Activated naive CD4-positive, alpha-beta T cell treated with anti-CD3 and anti-CD28 coated beads for 36 hours (primary cell): ENCODE data around the gene MAPK6. TPM values are rescaled to one million over a fixed set of nuclear protein-coding genes. Genes with fewer than 3 reads are reported as not detected.

Source experiments
- CTCF ChIA-PET: fragments of 350-600 bp; sonication (Branson Sonifier 250); formaldehyde crosslinking; loops from one replicate; lab custom pipeline; 2021; ENCODE audit warnings: antibody characterized with exemption; lab: Charles Lee
- DNase-seq: peaks from one replicate; pipeline ENCODE4 v3.0.0-alpha.2; 2020
- H3K27ac Mint-ChIP-seq: one replicate; pipeline ENCODE4 v1.8.0; 2021; ENCODE audit warnings: mild to moderate bottlenecking, mixed read lengths
- H3K27me3 Mint-ChIP-seq: one replicate; pipeline ENCODE4 v1.8.0; 2021; ENCODE audit warnings: low read depth, mixed read lengths
- H3K36me3 Mint-ChIP-seq: one replicate; pipeline ENCODE4 v1.8.0; 2021; ENCODE audit warnings: low read depth, mixed read lengths
- H3K4me1 Mint-ChIP-seq: one replicate; pipeline ENCODE4 v1.8.0; 2021; ENCODE audit warnings: low read depth, mixed read lengths
- H3K4me3 Mint-ChIP-seq: one replicate; pipeline ENCODE4 v1.8.0; 2021; ENCODE audit warnings: mild to moderate bottlenecking, moderate library complexity, mixed read lengths
- H3K9me3 Mint-ChIP-seq: one replicate; pipeline ENCODE4 v1.8.0; 2021; ENCODE audit warnings: mixed read lengths
- intact Hi-C: fragments of 100-400 bp; cut with micrococcal nuclease; formaldehyde crosslinking; loops from one replicate; pipeline ENCODE4 v1.15.1; 2023
- total RNA-seq, 2 experiments: library from RNA; stranded (reverse); gene quantifications; one replicate each; pipeline ENCODE4 v1.2.3, GENCODE V29; 2021

The MAPK6 gene
- total RNA-seq = 10 to 100 TPM; 16.7 to 17.2 TPM

DNA sequence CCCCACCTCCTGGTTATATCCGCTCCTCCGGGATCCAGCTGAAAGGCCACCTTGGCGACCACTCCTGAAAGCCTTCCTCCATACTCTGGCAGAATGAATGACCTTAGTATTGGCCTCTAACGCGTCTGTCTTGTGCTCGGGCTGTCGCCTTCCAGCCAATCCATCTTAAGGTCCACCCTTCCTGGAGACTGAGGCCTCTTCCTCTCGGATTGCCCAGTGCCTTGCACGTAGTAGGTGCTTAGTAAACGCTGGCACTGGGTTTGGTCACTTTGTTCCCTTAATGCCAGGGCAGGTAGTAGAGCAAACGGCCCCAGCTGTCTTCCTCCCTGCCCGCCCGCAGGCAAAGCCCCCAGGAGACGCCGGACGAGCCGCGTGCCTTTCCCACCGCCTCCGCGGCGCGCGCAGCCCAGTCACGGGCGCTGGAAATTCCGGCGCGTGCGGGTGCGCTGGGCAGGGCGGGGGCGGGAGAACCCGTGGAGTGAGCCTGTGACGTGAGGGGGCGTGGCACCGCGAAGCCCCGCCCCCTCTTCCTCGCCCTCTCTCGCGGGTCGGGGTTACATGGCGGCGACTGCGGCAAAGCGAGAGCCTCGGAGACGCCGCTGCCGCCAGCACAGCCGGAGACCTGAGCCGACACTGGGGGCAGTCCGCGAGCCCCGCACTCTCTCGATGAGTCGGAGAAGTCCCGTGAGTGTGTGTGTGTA, at the start of gene MAPK6:
Gene MAPK6 (plus strand): TSS at position 527 of the 701 bp plus-strand sequence. CDS start 27,242 bp downstream, outside the sequence.
- peak; percentile 93 for DNase-seq

DNA sequence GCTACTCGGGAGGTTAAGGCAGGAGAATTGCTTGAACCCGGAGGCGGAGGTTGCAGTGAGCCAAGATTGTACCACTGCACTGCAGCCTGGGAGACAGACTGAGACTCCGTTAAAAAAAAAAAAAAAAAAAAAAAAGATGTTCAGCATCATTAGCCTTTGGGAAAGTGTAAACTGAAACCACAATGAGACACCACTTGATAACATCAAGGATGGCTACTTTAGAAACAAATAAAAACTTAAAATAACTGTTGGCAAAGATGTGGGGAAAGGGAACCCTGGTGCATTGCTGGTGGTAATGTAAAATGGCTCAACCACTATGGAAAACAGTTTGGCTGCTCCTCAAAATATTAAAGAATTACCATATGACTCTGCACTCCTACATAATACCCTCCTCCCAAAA, 49.3 kb upstream of the MAPK6 start:
- H3K27ac Mint-ChIP-seq = peak overlapping the region; percentile 36

More for the DNA sequence above, at the start of gene MAPK6:
- Mint-ChIP-seq H3K4me1 (peaks cover 37% of the 10 kb centered on the region), H3K27ac (peak within 1 kb of the TSS; percentile 97), H3K9me3 (no peaks in the 10 kb centered on the region), H3K27me3 (no peaks in the 10 kb centered on the region), H3K36me3 (peaks cover 1% of the 10 kb centered on the region), H3K4me3 (peak within 1 kb of the TSS; percentile 97)
- CTCF ChIA-PET = no interaction called here
- intact Hi-C loops = loop anchor here (1.0 to 10.0 kb wide), 2 partner anchors 48 to 1884 kb away; partner anchors contain the start of gene LEO1

DNA sequence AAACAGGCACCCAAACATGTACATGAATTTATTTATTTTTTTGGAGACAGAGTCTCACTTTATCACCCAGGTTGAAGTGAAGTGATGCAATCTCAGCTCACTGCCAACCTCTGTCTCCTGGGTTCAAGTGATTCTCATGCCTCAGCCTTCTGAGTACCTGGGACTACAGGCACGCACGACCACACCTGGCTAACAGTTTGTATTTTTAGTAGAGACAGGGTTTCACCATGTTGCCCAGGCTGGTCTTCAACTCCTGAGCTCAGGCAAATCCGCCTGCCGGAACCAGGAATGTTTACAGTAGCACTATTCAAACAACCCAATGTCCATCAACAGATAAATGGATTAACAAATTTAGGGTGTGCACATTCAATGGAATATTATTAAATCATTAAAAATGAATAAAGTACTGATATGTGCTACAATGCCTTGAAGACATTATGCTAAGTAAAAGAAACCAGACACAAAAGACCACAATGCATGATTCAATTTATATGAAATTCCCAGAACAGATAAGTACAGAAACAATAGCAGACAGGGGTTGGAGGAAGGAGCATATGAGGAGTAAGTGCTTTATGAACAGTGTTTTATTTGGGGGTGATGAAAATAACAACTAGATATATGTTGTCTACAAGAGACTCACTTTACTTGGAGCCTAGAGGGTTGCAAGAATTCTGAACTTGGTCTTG, 48.7 kb upstream of the MAPK6 start:
- peaks cover 28% of the 10 kb centered on the region for H3K36me3 Mint-ChIP-seq
- CTCF ChIA-PET = interaction anchor here (1.4 to 2.3 kb wide), 2 partner anchors 109 to 257 kb away, joined by 3 to 6 read pairs; no protein-coding TSS in a partner anchor
- no peak for DNase-seq
- peaks cover 8% of the 10 kb centered on the region for H3K9me3 Mint-ChIP-seq
- H3K27me3 Mint-ChIP-seq = peaks cover 2% of the 10 kb centered on the region
- intact Hi-C loops = loop anchor here (2.0 kb wide), 3 partner anchors 37 to 209 kb away; partner anchors contain the start of gene TMOD3
- peaks cover 33% of the 10 kb centered on the region for H3K4me1 Mint-ChIP-seq
- peak overlapping the region; percentile 36 for H3K27ac Mint-ChIP-seq
- peak overlapping the region; percentile 90 for H3K4me3 Mint-ChIP-seq

More for the DNA sequence above, 49.3 kb upstream of the MAPK6 start:
- CTCF ChIA-PET = interaction anchor here (1.4 kb wide), 1 partner anchor 110 kb away, joined by 3 read pairs; no protein-coding TSS in a partner anchor
- DNase-seq = no peak
- H3K36me3 Mint-ChIP-seq = peaks cover 31% of the 10 kb centered on the region
- peaks cover 8% of the 10 kb centered on the region for H3K9me3 Mint-ChIP-seq
- intact Hi-C loops = loop anchor here (2.0 kb wide), 3 partner anchors 37 to 209 kb away; partner anchors contain the start of gene TMOD3
- peaks cover 33% of the 10 kb centered on the region for H3K4me1 Mint-ChIP-seq
- H3K4me3 Mint-ChIP-seq = peak overlapping the region; percentile 41
- H3K27me3 Mint-ChIP-seq = peaks cover 2% of the 10 kb centered on the region

GRCh38 chr15:51971032-51971374, 48.0 kb upstream of the MAPK6 start:
- peaks cover 8% of the 10 kb centered on the region for H3K9me3 Mint-ChIP-seq
- peaks cover 28% of the 10 kb centered on the region for H3K4me1 Mint-ChIP-seq
- CTCF ChIA-PET = interaction anchor here (0.7 to 2.3 kb wide), 5 partner anchors 9 to 257 kb away, joined by 3 to 6 read pairs (median 3); no protein-coding TSS in a partner anchor
- peak overlapping the region; percentile 96 for H3K27ac Mint-ChIP-seq
- peak overlapping the region; percentile 90 for H3K4me3 Mint-ChIP-seq
- DNase-seq = no peak
- intact Hi-C loops = loop anchor here (1.0 to 2.0 kb wide), 4 partner anchors 36 to 208 kb away; partner anchors contain the start of genes MAPK6 and TMOD3
- peaks cover 2% of the 10 kb centered on the region for H3K27me3 Mint-ChIP-seq
- peaks cover 22% of the 10 kb centered on the region for H3K36me3 Mint-ChIP-seq

- Mint-ChIP-seq H3K4me3 (peak within 1 kb of the TSS; percentile 90), H3K4me1 (peaks cover 24% of the 10 kb centered on the region), H3K27me3 (peaks cover 2% of the 10 kb centered on the region), H3K27ac (peak within 1 kb of the TSS; percentile 96), H3K36me3 (peaks cover 18% of the 10 kb centered on the region), H3K9me3 (peaks cover 8% of the 10 kb centered on the region)
- peak; percentile 95 for DNase-seq
- CTCF ChIA-PET = interaction anchor here (0.5 to 2.3 kb wide), 9 partner anchors 9 to 256 kb away, joined by 3 to 11 read pairs (median 3); no protein-coding TSS in a partner anchor
- intact Hi-C loops = loop anchor here (1.0 to 2.0 kb wide), 4 partner anchors 35 to 207 kb away; partner anchors contain the start of genes MAPK6 and TMOD3
Observed at GRCh38 chr15:51971375-51972133, 47.5 kb upstream of the MAPK6 start, which contains the start of gene LEO1. Gene LEO1 (minus strand): TSS chr15:51971778. CDS start chr15:51971745, 33 bp downstream.

- H3K9me3 Mint-ChIP-seq = no peaks in the 10 kb centered on the region
- H3K4me1 Mint-ChIP-seq = peaks cover 21% of the 10 kb centered on the region
- CTCF ChIA-PET = interaction anchor here (1.9 kb wide), 1 partner anchor 106 kb away, joined by 11 read pairs; no protein-coding TSS in a partner anchor
- peaks cover 8% of the 10 kb centered on the region for H3K36me3 Mint-ChIP-seq
- DNase-seq = no peak
- no peak overlapping the region for H3K4me3 Mint-ChIP-seq
- H3K27ac Mint-ChIP-seq = no peak overlapping the region
- H3K27me3 Mint-ChIP-seq = peaks cover 2% of the 10 kb centered on the region
- intact Hi-C loops = no loop called here
Observed at GRCh38 chr15:51973220-51973619, 45.8 kb upstream of the MAPK6 start.

DNA sequence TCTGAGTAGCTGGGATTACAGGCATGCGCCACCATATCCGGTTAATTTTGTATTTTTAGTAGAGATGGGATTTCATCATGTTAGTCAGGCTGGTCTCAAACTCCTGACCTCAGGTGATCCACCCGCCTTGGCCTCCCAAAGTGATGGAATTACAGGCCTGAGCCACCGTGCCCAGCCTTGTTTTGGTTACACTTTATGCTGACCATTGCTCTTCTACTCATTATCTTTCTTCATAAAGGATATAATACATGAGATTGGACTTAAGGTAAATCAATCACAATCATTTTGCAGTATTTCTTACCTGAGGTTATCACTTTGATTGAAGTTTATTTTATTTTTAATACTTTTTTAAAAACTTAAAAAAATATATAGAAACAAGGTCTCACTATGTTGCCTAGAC, 45.2 kb upstream of the MAPK6 start:
- H3K9me3 Mint-ChIP-seq = no peaks in the 10 kb centered on the region
- H3K4me3 Mint-ChIP-seq = no peak overlapping the region
- H3K27me3 Mint-ChIP-seq = peaks cover 2% of the 10 kb centered on the region
- H3K36me3 Mint-ChIP-seq = peaks cover 8% of the 10 kb centered on the region
- DNase-seq = no peak
- peaks cover 21% of the 10 kb centered on the region for H3K4me1 Mint-ChIP-seq
- no peak overlapping the region for H3K27ac Mint-ChIP-seq
- CTCF ChIA-PET = no interaction called here
- intact Hi-C loops = no loop called here

- Mint-ChIP-seq H3K4me1 (peaks cover 10% of the 10 kb centered on the region), H3K4me3 (peak overlapping the region; percentile 62), H3K27ac (peak overlapping the region; percentile 25), H3K27me3 (no peaks in the 10 kb centered on the region), H3K9me3 (no peaks in the 10 kb centered on the region), H3K36me3 (no peaks in the 10 kb centered on the region)
- CTCF ChIA-PET = interaction anchor here (0.6 to 5.2 kb wide), 5 partner anchors 11 to 250 kb away, joined by 3 to 53 read pairs (median 3); partner anchors contain the start of gene LEO1
- intact Hi-C loops = loop anchor here (1.0 to 2.0 kb wide), 8 partner anchors 24 to 753 kb away; no protein-coding TSS in a partner anchor
- peak; percentile 52 for DNase-seq
Observed at GRCh38 chr15:51982013-51982769, 36.8 kb upstream of the MAPK6 start.

DNA sequence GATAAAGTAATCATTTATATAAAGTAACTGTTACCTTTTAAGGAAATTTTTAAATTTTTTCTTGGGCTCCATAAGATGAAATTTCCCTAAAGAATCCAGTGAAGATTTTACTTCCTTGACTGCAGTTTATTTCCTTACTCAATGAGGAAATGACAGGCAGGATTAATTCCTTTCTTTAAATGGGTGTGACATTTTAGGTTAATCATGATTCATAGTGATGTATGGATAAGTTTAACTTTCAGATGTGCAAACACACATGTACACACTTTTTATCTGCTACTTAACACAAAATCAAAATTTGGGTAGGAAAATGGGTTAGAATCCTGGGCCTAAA, 36.3 kb upstream of the MAPK6 start:
- no peak overlapping the region for H3K4me3 Mint-ChIP-seq
- no peaks in the 10 kb centered on the region for H3K27me3 Mint-ChIP-seq
- no peak for DNase-seq
- H3K36me3 Mint-ChIP-seq = no peaks in the 10 kb centered on the region
- H3K9me3 Mint-ChIP-seq = no peaks in the 10 kb centered on the region
- CTCF ChIA-PET = interaction anchor here (3.6 kb wide), 1 partner anchor 96 kb away, joined by 29 read pairs; no protein-coding TSS in a partner anchor
- peaks cover 10% of the 10 kb centered on the region for H3K4me1 Mint-ChIP-seq
- intact Hi-C loops = loop anchor here (1.0 to 2.0 kb wide), 8 partner anchors 24 to 752 kb away; no protein-coding TSS in a partner anchor
- no peak overlapping the region for H3K27ac Mint-ChIP-seq

DNA sequence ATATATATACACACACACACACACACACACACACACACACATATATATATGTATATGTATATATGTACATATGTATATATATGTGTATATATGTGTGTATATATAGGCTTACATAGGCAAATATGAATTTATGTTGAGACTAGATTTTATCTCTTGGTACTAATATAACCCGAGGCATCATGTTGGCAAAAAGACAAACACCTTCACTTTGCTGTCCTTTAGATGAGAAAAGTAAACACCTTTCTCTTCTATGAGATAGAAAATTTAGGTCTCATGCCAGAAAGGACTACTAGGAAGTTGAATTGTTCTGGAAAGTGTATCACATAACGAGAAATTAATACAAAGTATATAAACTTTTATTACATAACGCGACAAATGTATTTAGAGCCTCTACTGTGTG, 27.9 kb upstream of the MAPK6 start:
- intact Hi-C loops = no loop called here
- Mint-ChIP-seq H3K27ac (no peak overlapping the region), H3K9me3 (no peaks in the 10 kb centered on the region), H3K4me3 (no peak overlapping the region), H3K36me3 (no peaks in the 10 kb centered on the region), H3K4me1 (no peaks in the 10 kb centered on the region), H3K27me3 (no peaks in the 10 kb centered on the region)
- DNase-seq = no peak
- CTCF ChIA-PET = no interaction called here

GRCh38 chr15:51992953-51993352, 26.1 kb upstream of the MAPK6 start:
- no peaks in the 10 kb centered on the region for H3K27me3 Mint-ChIP-seq
- no peaks in the 10 kb centered on the region for H3K4me1 Mint-ChIP-seq
- no peak for DNase-seq
- no peak overlapping the region for H3K27ac Mint-ChIP-seq
- no peak overlapping the region for H3K4me3 Mint-ChIP-seq
- H3K9me3 Mint-ChIP-seq = no peaks in the 10 kb centered on the region
- no peaks in the 10 kb centered on the region for H3K36me3 Mint-ChIP-seq
- CTCF ChIA-PET = interaction anchor here (0.7 to 1.4 kb wide), 2 partner anchors 10 to 85 kb away, joined by 3 to 6 read pairs; no protein-coding TSS in a partner anchor
- intact Hi-C loops = no loop called here
